Keratinocyte (primary cell): ENCODE data around the gene RRAS2. TPM values are rescaled to one million over a fixed set of nuclear protein-coding genes. Genes with fewer than 3 reads are reported as not detected.

Source experiments
- DNase-seq: peaks from one replicate; pipeline ENCODE4 v3.0.0-alpha.2; 2011; ENCODE audit warnings: low read depth, missing footprints, low spot score
- FAIRE-seq: peaks from 2 replicates; lab custom pipeline; 2011; peaks lifted over from hg19 to GRCh38; lab: Jason Lieb, UNC
- H2AFZ ChIP-seq: 2 replicates; pipeline ENCODE4 v1.6.0; 2012; ENCODE audit warnings: low read length, control low read depth, inconsistent platforms; ENCODE audit not compliant: control insufficient read depth
- H3K27ac ChIP-seq: 2 replicates; pipeline ENCODE4 v1.5.1; 2011; ENCODE audit warnings: low read length; ENCODE audit not compliant: control insufficient read depth, insufficient read depth
- H3K27me3 ChIP-seq: 3 replicates; pipeline ENCODE4 v1.6.0; 2011; ENCODE audit warnings: low read length; ENCODE audit not compliant: control insufficient read depth, insufficient read depth; ENCODE audit errors: extremely low read depth
- H3K36me3 ChIP-seq, 2 experiments: 2 replicates in 1 of 2; 3 replicates in 1 of 2; pipeline ENCODE4 v1.5.1; 2011; ENCODE audit warnings: low read length in 2 of 2, mild to moderate bottlenecking in 1 of 2; ENCODE audit not compliant: control insufficient read depth in 2 of 2, insufficient read depth in 2 of 2; ENCODE audit errors: extremely low read depth in 1 of 2
- H3K4me1 ChIP-seq: 3 replicates; pipeline ENCODE4 v1.5.1; 2011; ENCODE audit warnings: low read length; ENCODE audit not compliant: control insufficient read depth, insufficient read depth; ENCODE audit errors: extremely low read depth
- H3K4me2 ChIP-seq: 3 replicates; pipeline ENCODE4 v1.6.0; 2011; ENCODE audit warnings: low read depth, low read length; ENCODE audit not compliant: control insufficient read depth, insufficient read depth; ENCODE audit errors: extremely low read depth
- H3K4me3 ChIP-seq, 3 experiments: fragments of 200-600 bp in 1 of 3; sonication (generic) in 1 of 3; 2 replicates in 2 of 3; 3 replicates in 1 of 3; pipeline ENCODE4 v1.5.1; 2011 to 2016; ENCODE audit warnings: low read length in 3 of 3, mild to moderate bottlenecking in 3 of 3, control low read depth in 2 of 3, inconsistent platforms in 1 of 3, low read depth in 1 of 3, mixed read lengths in 1 of 3, mixed run types in 1 of 3, moderate library complexity in 1 of 3; ENCODE audit not compliant: control insufficient read depth in 2 of 3, insufficient read depth in 2 of 3; ENCODE audit errors: extremely low read depth in 1 of 3
- H3K79me2 ChIP-seq: 2 replicates; pipeline ENCODE4 v1.6.0; 2012; ENCODE audit warnings: low read length; ENCODE audit not compliant: control insufficient read depth, insufficient read depth
- H3K9ac ChIP-seq: 3 replicates; pipeline ENCODE4 v1.6.0; 2011; ENCODE audit warnings: low read length; ENCODE audit not compliant: control insufficient read depth, insufficient read depth; ENCODE audit errors: extremely low read depth
- H3K9me1 ChIP-seq: 3 replicates; pipeline ENCODE4 v1.6.0; 2011; ENCODE audit warnings: low read length; ENCODE audit not compliant: control insufficient read depth, insufficient read depth; ENCODE audit errors: extremely low read depth
- H3K9me3 ChIP-seq: 2 replicates; pipeline ENCODE4 v1.5.1; 2012; ENCODE audit warnings: low read depth, low read length; ENCODE audit not compliant: control insufficient read depth
- H4K20me1 ChIP-seq: 3 replicates; pipeline ENCODE4 v1.6.0; 2011; ENCODE audit warnings: low read length; ENCODE audit not compliant: control insufficient read depth, insufficient read depth; ENCODE audit errors: extremely low read depth
- EZH2 ChIP-seq: IDR thresholded peaks from one replicate; pipeline ENCODE4 v1.6.1; 2012; ENCODE audit warnings: inconsistent platforms, mild to moderate bottlenecking, low read length, moderate library complexity
- dilution Hi-C: fragments of 300-500 bp; cut with MboI; formaldehyde crosslinking; loops from one replicate; pipeline ENCODE4 v1.7.0; 2020; ENCODE audit warnings: low sequenced_read_pairs; ENCODE audit not compliant: extremely low pct_ligation_motif_present
- polyA plus RNA-seq, 5 experiments: library from polyadenylated mRNA; depleted of rRNA in 3 of 5; stranded (reverse) in 3 of 5; stranded (forward) in 1 of 5; unstranded in 1 of 5; fragments of >200 nt; gene quantifications; 1 replicate in 1 of 5; 2 replicates in 3 of 5; 3 replicates in 1 of 5; pipeline versions ENCODE4 v1.2.1 to v1.2.3, GENCODE V29; 2011 to 2012; ENCODE audit warnings: missing spikeins in 2 of 5, low read depth in 1 of 5, low replicate concordance in 1 of 5
- TF ChIP-seq, protein P1 (sequence below), 3 experiments: IDR thresholded peaks in 1 of 3; conservative IDR thresholded peaks in 1 of 3; optimal IDR thresholded peaks in 1 of 3; 2 replicates in 2 of 3; 3 replicates in 1 of 3; pipeline versions ENCODE3 to v1.5.1; 2011; ENCODE audit warnings: low read length in 3 of 3, mild to moderate bottlenecking in 3 of 3, moderate library complexity in 2 of 3, control low read depth in 1 of 3, inconsistent platforms in 1 of 3; ENCODE audit not compliant: insufficient read depth in 2 of 3; ENCODE audit errors: extremely low read depth in 1 of 3

RRAS2 gene
- polyA plus RNA-seq, 1 donor (not counting 4 experiments of a cell fraction or from before 2014, with no cell fraction given) = 99.3 TPM

- TF ChIP-seq, protein P1, sequence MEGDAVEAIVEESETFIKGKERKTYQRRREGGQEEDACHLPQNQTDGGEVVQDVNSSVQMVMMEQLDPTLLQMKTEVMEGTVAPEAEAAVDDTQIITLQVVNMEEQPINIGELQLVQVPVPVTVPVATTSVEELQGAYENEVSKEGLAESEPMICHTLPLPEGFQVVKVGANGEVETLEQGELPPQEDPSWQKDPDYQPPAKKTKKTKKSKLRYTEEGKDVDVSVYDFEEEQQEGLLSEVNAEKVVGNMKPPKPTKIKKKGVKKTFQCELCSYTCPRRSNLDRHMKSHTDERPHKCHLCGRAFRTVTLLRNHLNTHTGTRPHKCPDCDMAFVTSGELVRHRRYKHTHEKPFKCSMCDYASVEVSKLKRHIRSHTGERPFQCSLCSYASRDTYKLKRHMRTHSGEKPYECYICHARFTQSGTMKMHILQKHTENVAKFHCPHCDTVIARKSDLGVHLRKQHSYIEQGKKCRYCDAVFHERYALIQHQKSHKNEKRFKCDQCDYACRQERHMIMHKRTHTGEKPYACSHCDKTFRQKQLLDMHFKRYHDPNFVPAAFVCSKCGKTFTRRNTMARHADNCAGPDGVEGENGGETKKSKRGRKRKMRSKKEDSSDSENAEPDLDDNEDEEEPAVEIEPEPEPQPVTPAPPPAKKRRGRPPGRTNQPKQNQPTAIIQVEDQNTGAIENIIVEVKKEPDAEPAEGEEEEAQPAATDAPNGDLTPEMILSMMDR (optimal IDR thresholded peaks at IDR 0.05 in 1 of 3, IDR thresholded peaks at IDR 0.05 in 1 of 3, conservative IDR thresholded peaks at IDR 0.05 in 1 of 3; ENCODE audit: extremely low read depth in 1 of 3, insufficient read depth in 2 of 3, low read length in 3 of 3) = no peak
- FAIRE-seq = no peak
- H3K9ac ChIP-seq = no peak overlapping the region
Measured at GRCh38 chr11:14393889-14394288, 34.9 kb upstream of the RRAS2 start.

GRCh38 chr11:14393129-14393528, 34.1 kb upstream of the RRAS2 start:
- no peak for FAIRE-seq
- H3K79me2 ChIP-seq = no peaks in the 10 kb centered on the region
- no peaks in the 10 kb centered on the region for H3K36me3 ChIP-seq
- H2AFZ ChIP-seq = no peak overlapping the region
- DNase-seq = no peak
- dilution Hi-C loops = no loop called here
- no peak for TF ChIP-seq EZH2
- TF ChIP-seq, protein P1 (optimal IDR thresholded peaks at IDR 0.05 in 1 of 3, IDR thresholded peaks at IDR 0.05 in 1 of 3, conservative IDR thresholded peaks at IDR 0.05 in 1 of 3; ENCODE audit: extremely low read depth in 1 of 3, insufficient read depth in 2 of 3, low read length in 3 of 3) = no peak
- H3K27ac ChIP-seq = no peak overlapping the region
- no peaks in the 10 kb centered on the region for H3K9me3 ChIP-seq
- no peaks in the 10 kb centered on the region for H3K27me3 ChIP-seq
- no peak overlapping the region for H3K9ac ChIP-seq
- H3K9me1 ChIP-seq = no peaks in the 10 kb centered on the region
- H3K4me1 ChIP-seq = peaks cover 5% of the 10 kb centered on the region
- H3K4me3 ChIP-seq = no peak overlapping the region
- H4K20me1 ChIP-seq = no peaks in the 10 kb centered on the region
- no peak overlapping the region for H3K4me2 ChIP-seq

More at GRCh38 chr11:14393889-14394288, 34.9 kb upstream of the RRAS2 start:
- Histone ChIP-seq H4K20me1 (no peaks in the 10 kb centered on the region), H3K4me2 (no peak overlapping the region), H3K9me1 (no peaks in the 10 kb centered on the region), H3K4me3 (no peak overlapping the region), H3K4me1 (peaks cover 12% of the 10 kb centered on the region), H3K79me2 (no peaks in the 10 kb centered on the region), H3K27me3 (no peaks in the 10 kb centered on the region), H3K9me3 (no peaks in the 10 kb centered on the region), H3K27ac (no peak overlapping the region), H3K36me3 (no peaks in the 10 kb centered on the region), H2AFZ (no peak overlapping the region)
- dilution Hi-C loops = no loop called here
- DNase-seq = no peak
